Measurements from ENCODE around the gene PTPRM. TPM values are rescaled to one million over a fixed set of nuclear protein-coding genes. Genes with fewer than 3 reads are reported as not detected.
"Not testable (repeated sequence)": the region's sequence is repeated elsewhere in the genome, so short reads cannot be mapped to it uniquely, and the experiment has no call there.

The PTPRM gene
- total RNA-seq, 2 donors from 2014 or later = 53.4 to 64.7 TPM

- no peak for DNase-seq (ENCODE audit: low spot score)
- intact Hi-C loops (cut with DNase I) = no loop called here
Measured at GRCh38 chr18:7937268-7937667, 370.2 kb downstream of the PTPRM start.

- no peak for DNase-seq (ENCODE audit: low spot score)
- intact Hi-C loops (cut with DNase I) = no loop called here
Measured at GRCh38 chr18:7939521-7939920, 372.4 kb downstream of the PTPRM start.

GRCh38 chr18:7940379-7940778 lies 373.3 kb downstream of the PTPRM start:
- intact Hi-C loops (cut with DNase I) = no loop called here

GRCh38 chr18:7940971-7941370 lies 373.9 kb downstream of the PTPRM start:
- DNase-seq (ENCODE audit: low spot score) = no peak
- intact Hi-C loops (cut with DNase I) = no loop called here

More at GRCh38 chr18:7940379-7940778, 373.3 kb downstream of the PTPRM start:
- no peak for DNase-seq (ENCODE audit: low spot score)

GRCh38 chr18:7941533-7941932 lies 374.4 kb downstream of the PTPRM start:
- intact Hi-C loops (cut with DNase I) = no loop called here
- DNase-seq (ENCODE audit: low spot score) = no peak

- no peak for DNase-seq (ENCODE audit: low spot score)
Measured at GRCh38 chr18:7945882-7946281, 378.8 kb downstream of the PTPRM start.

GRCh38 chr18:7946734-7947377 lies 379.7 kb downstream of the PTPRM start:
- no peak for DNase-seq (ENCODE audit: low spot score)
- intact Hi-C loops (cut with DNase I) = no loop called here

More at GRCh38 chr18:7945882-7946281, 378.8 kb downstream of the PTPRM start:
- intact Hi-C loops (cut with DNase I) = no loop called here

- intact Hi-C loops (cut with DNase I) = no loop called here
Measured at GRCh38 chr18:7950380-7951136, 383.4 kb downstream of the PTPRM start.

GRCh38 chr18:7953095-7953958 lies 386.2 kb downstream of the PTPRM start:
- DNase-seq (ENCODE audit: low spot score) = no peak
- intact Hi-C loops (cut with DNase I) = no loop called here

More at GRCh38 chr18:7950380-7951136, 383.4 kb downstream of the PTPRM start:
- no peak for DNase-seq (ENCODE audit: low spot score)

GRCh38 chr18:7954238-7954637 lies 387.1 kb downstream of the PTPRM start:
- intact Hi-C loops (cut with DNase I) = no loop called here
- no peak for DNase-seq (ENCODE audit: low spot score)

- intact Hi-C loops (cut with DNase I) = no loop called here
- no peak for DNase-seq (ENCODE audit: low spot score)
Measured at GRCh38 chr18:7955175-7955574, 388.1 kb downstream of the PTPRM start.

GRCh38 chr18:7957297-7957696 lies 390.2 kb downstream of the PTPRM start:
- intact Hi-C loops (cut with DNase I) = no loop called here
- no peak for DNase-seq (ENCODE audit: low spot score)

GRCh38 chr18:7958081-7958896 lies 391.2 kb downstream of the PTPRM start:
- intact Hi-C loops (cut with DNase I) = no loop called here
- no peak for DNase-seq (ENCODE audit: low spot score)

- no peak for DNase-seq (ENCODE audit: low spot score)
- intact Hi-C loops (cut with DNase I) = no loop called here
Measured at GRCh38 chr18:7958897-7959146, 391.7 kb downstream of the PTPRM start.

- intact Hi-C loops (cut with DNase I); DNase-seq (ENCODE audit: low spot score): not testable (repeated sequence)
Measured at GRCh38 chr18:7966682-7967081, 399.6 kb downstream of the PTPRM start.

- no peak for DNase-seq (ENCODE audit: low spot score)
- intact Hi-C loops (cut with DNase I) = no loop called here
Measured at GRCh38 chr18:7974200-7974874, 407.2 kb downstream of the PTPRM start.

GRCh38 chr18:7977897-7978296 lies 410.8 kb downstream of the PTPRM start:
- intact Hi-C loops (cut with DNase I) = no loop called here
- DNase-seq (ENCODE audit: low spot score) = no peak

GRCh38 chr18:7978834-7979233 lies 411.7 kb downstream of the PTPRM start:
- intact Hi-C loops (cut with DNase I) = no loop called here
- no peak for DNase-seq (ENCODE audit: low spot score)

GRCh38 chr18:7979714-7980113 lies 412.6 kb downstream of the PTPRM start:
- intact Hi-C loops (cut with DNase I) = no loop called here
- DNase-seq (ENCODE audit: low spot score) = no peak
